H9 (cell line): Measurements from ENCODE around the gene ARVCF. TPM values are rescaled to one million over a fixed set of nuclear protein-coding genes. Genes with fewer than 3 reads are reported as not detected.

Source experiments
- DNase-seq: peaks from one replicate; pipeline ENCODE4 v3.0.0-alpha.2; 2017
- H2AFZ ChIP-seq: one replicate; pipeline ENCODE4 v1.6.1; 2013; ENCODE audit warnings: mild to moderate bottlenecking, low read length, control low read depth, moderate library complexity
- H2AK5ac ChIP-seq: 2 replicates; pipeline ENCODE4 v1.6.1; 2013; ENCODE audit warnings: low read length, control low read depth, mixed read lengths; ENCODE audit not compliant: insufficient read length
- H2BK120ac ChIP-seq: one replicate; pipeline ENCODE4 v1.6.1; 2013; ENCODE audit warnings: low read depth, mild to moderate bottlenecking, low read length, control low read depth, inconsistent platforms; ENCODE audit not compliant: poor library complexity, severe bottlenecking
- H2BK12ac ChIP-seq: 2 replicates; pipeline ENCODE4 v1.6.1; 2013; ENCODE audit warnings: low read length, control low read depth, mixed read lengths, low read depth; ENCODE audit not compliant: insufficient read length
- H2BK15ac ChIP-seq: 2 replicates; pipeline ENCODE4 v1.6.1; 2013; ENCODE audit warnings: low read depth, low read length, control low read depth
- H2BK20ac ChIP-seq: one replicate; pipeline ENCODE4 v1.6.1; 2013; ENCODE audit warnings: low read depth, mild to moderate bottlenecking, low read length, control low read depth, inconsistent platforms; ENCODE audit not compliant: poor library complexity, severe bottlenecking
- H2BK5ac ChIP-seq: 2 replicates; pipeline ENCODE4 v1.6.1; 2013; ENCODE audit warnings: low read length, control low read depth, mixed read lengths; ENCODE audit not compliant: insufficient read length
- H3K14ac ChIP-seq: 2 replicates; pipeline ENCODE4 v1.6.1; 2013; ENCODE audit warnings: low read length, control low read depth; ENCODE audit not compliant: insufficient read depth
- H3K18ac ChIP-seq: 2 replicates; pipeline ENCODE4 v1.6.1; 2013; ENCODE audit warnings: low read depth, mild to moderate bottlenecking, mixed read lengths, low read length, control low read depth; ENCODE audit not compliant: insufficient read length
- H3K23ac ChIP-seq: 2 replicates; pipeline ENCODE4 v1.6.1; 2013; ENCODE audit warnings: low read length, control low read depth, mixed read lengths, low read depth; ENCODE audit not compliant: insufficient read length
- H3K23me2 ChIP-seq: 2 replicates; pipeline ENCODE4 v1.6.1; 2013; ENCODE audit warnings: low read depth, mild to moderate bottlenecking, mixed read lengths, low read length, control low read depth; ENCODE audit not compliant: insufficient read length, poor library complexity, severe bottlenecking
- H3K27ac ChIP-seq: 2 replicates; pipeline ENCODE4 v1.5.1; 2013; ENCODE audit warnings: low read length, control low read depth, mixed read lengths, low read depth; ENCODE audit not compliant: insufficient read length
- H3K27me3 ChIP-seq: 2 replicates; pipeline ENCODE4 v1.6.1; 2013; ENCODE audit warnings: low read length, control low read depth, inconsistent platforms; ENCODE audit not compliant: insufficient read depth
- H3K4ac ChIP-seq: 2 replicates; pipeline ENCODE4 v1.6.1; 2013; ENCODE audit warnings: low read depth, mild to moderate bottlenecking, control low read depth, inconsistent platforms, low read length, moderate library complexity
- H3K4me1 ChIP-seq: 2 replicates; pipeline ENCODE4 v1.6.1; 2013; ENCODE audit warnings: low read length, control low read depth, inconsistent platforms; ENCODE audit not compliant: insufficient read depth
- H3K4me2 ChIP-seq: 2 replicates; pipeline ENCODE4 v1.6.1; 2013; ENCODE audit warnings: low read length, control low read depth, mixed read lengths; ENCODE audit not compliant: insufficient read length, insufficient read depth
- H3K56ac ChIP-seq: 2 replicates; pipeline ENCODE4 v1.6.1; 2013; ENCODE audit warnings: low read depth, mild to moderate bottlenecking, mixed read lengths, low read length, control low read depth; ENCODE audit not compliant: insufficient read length
- H3K79me1 ChIP-seq: 2 replicates; pipeline ENCODE4 v1.6.1; 2013; ENCODE audit warnings: low read depth, mild to moderate bottlenecking, moderate library complexity, low read length, control low read depth, inconsistent platforms; ENCODE audit not compliant: insufficient read depth, poor library complexity, severe bottlenecking
- H3K79me2 ChIP-seq: 2 replicates; pipeline ENCODE4 v1.6.1; 2013; ENCODE audit warnings: low read length, control low read depth, inconsistent platforms; ENCODE audit not compliant: insufficient read depth
- H3K9ac ChIP-seq: 2 replicates; pipeline ENCODE4 v1.6.1; 2013; ENCODE audit warnings: low read length, control low read depth, mixed read lengths; ENCODE audit not compliant: insufficient read length; ENCODE audit errors: extremely low read depth
- H3K9me3 ChIP-seq: one replicate; pipeline ENCODE4 v1.6.1; 2013; ENCODE audit warnings: low read depth, low read length, inconsistent platforms; ENCODE audit not compliant: control insufficient read depth
- H3T11ph ChIP-seq: one replicate; pipeline ENCODE4 v1.6.1; 2013; ENCODE audit warnings: mild to moderate bottlenecking, low read length, control low read depth, inconsistent platforms
- H4K20me1 ChIP-seq: one replicate; pipeline ENCODE4 v1.6.1; 2013; ENCODE audit not compliant: control insufficient read depth, insufficient read length, insufficient read depth
- H4K5ac ChIP-seq: 2 replicates; pipeline ENCODE4 v1.6.1; 2013; ENCODE audit warnings: low read depth, mild to moderate bottlenecking, mixed read lengths, low read length, control low read depth; ENCODE audit not compliant: insufficient read length
- H4K8ac ChIP-seq: replicated peaks from 2 replicates; pipeline ENCODE4 v1.6.1; 2013; ENCODE audit warnings: low read length, control low read depth, mixed read lengths, low read depth; ENCODE audit not compliant: insufficient read length
- H4K91ac ChIP-seq: 2 replicates; pipeline ENCODE4 v1.6.1; 2013; ENCODE audit warnings: low read depth, mild to moderate bottlenecking, moderate library complexity, mixed read lengths, low read length, control low read depth; ENCODE audit not compliant: insufficient read length
- H3K27ac Mint-ChIP-seq, 3 experiments: 2 replicates in 2 of 3; 3 replicates in 1 of 3; pipeline ENCODE4 v1.8.0; 2020 to 2021; ENCODE audit warnings: mixed read lengths in 3 of 3, mild to moderate bottlenecking in 1 of 3, moderate library complexity in 1 of 3
- H3K27me3 Mint-ChIP-seq: 2 replicates; pipeline ENCODE4 v1.8.0; 2021; ENCODE audit warnings: low read depth, mild to moderate bottlenecking, moderate library complexity, mixed read lengths
- H3K36me3 Mint-ChIP-seq, 3 experiments: 2 replicates in 2 of 3; 3 replicates in 1 of 3; pipeline ENCODE4 v1.8.0; 2020 to 2021; ENCODE audit warnings: low read depth in 3 of 3, mixed read lengths in 3 of 3; ENCODE audit not compliant: insufficient read depth in 1 of 3
- H3K4me1 Mint-ChIP-seq, 2 experiments: 2 replicates each; pipeline ENCODE4 v1.8.0; 2020; ENCODE audit warnings: mixed read lengths in 2 of 2
- H3K4me3 Mint-ChIP-seq, 2 experiments: 2 replicates in 1 of 2; 3 replicates in 1 of 2; pipeline ENCODE4 v1.8.0; 2020 to 2021; ENCODE audit warnings: mild to moderate bottlenecking in 2 of 2, mixed read lengths in 2 of 2, moderate library complexity in 1 of 2
- H3K9me3 Mint-ChIP-seq, 2 experiments: 2 replicates in 1 of 2; 3 replicates in 1 of 2; pipeline ENCODE4 v1.8.0; 2020; ENCODE audit warnings: mild to moderate bottlenecking in 2 of 2, mixed read lengths in 2 of 2, moderate library complexity in 1 of 2
- WGBS: extraction: QIAGEN DNeasy Blood & Tissue Kit; methylation state at CpG from one replicate; pipeline ENCODE4 v1.1.7; 2013; ENCODE audit warnings: missing lambda C conversion rate, low lambda C conversion rate, mixed read lengths; ENCODE audit not compliant: insufficient read length; ENCODE audit errors: extremely low coverage; 5-methylcytosine and 5-hydroxymethylcytosine counted together
- total RNA-seq: library from RNA; stranded (reverse); gene quantifications from 2 replicates; pipeline ENCODE4 v1.2.1, GENCODE V29; 2021
- TF ChIP-seq, protein P1 (sequence below): fragments of 200-600 bp; sonication (generic); conservative IDR thresholded peaks from 3 replicates; pipeline ENCODE4 v1.8.0; 2021; ENCODE audit warnings: antibody characterized with exemption, mild to moderate bottlenecking

The ARVCF gene
- total RNA-seq, 1 experiment from 2014 or later = 40.7 TPM

DNA sequence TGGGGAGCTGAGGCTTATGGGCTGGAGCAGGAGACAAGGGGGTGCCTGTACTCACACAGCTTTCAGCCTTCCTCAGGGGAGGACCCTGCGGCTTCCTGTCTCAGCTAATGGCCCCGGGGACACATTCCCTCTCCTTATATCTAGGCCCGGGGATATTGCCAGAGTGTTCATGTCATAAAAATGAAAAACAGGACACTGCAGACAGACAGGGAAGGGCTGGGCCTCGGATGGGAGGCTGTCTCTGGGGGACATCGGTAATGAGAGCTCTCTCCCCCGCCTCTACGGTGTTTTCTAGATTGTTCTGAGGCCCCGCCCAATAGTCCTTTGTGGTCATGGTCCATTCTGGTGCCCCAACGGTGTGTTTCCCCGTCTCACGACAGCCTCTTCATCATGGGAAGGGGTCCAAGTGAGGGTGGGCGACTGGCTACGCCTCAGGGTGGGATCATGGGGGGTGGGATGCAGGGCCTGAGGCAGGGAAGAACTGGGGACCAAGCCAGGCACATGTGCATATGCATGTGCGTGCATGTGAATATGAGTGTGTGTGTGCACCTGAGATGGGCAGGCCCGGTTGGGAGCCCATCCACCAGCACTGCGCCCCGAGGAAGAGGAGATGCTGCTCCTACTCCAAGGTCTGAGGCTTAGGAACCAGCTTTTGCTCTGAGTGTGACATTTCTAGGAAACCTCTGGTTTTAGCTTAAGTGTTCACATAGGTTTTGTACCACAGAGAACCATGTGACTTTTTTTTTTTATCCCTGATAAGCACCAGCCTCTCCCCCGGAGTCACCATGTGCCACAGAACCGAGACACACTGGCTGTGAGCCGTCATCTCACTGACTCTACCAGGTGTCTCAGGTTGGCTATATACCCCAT, 5.3 kb downstream of the ARVCF start:
- no peaks in the 10 kb centered on the region for H4K20me1 ChIP-seq

More for the DNA sequence above, 5.3 kb downstream of the ARVCF start:
- Histone ChIP-seq H2BK5ac (no peak overlapping the region), H3K9ac (no peak overlapping the region), H3K14ac (no peak overlapping the region), H2BK15ac (no peak overlapping the region), H3K27me3 (peaks cover 4% of the 10 kb centered on the region; the same call in 1 of the 2 replicates), H2BK120ac (no peak overlapping the region), H3K27ac (no peak overlapping the region), H2BK12ac (no peak overlapping the region), H3K79me2 (no peaks in the 10 kb centered on the region), H4K91ac (no peak overlapping the region), H3K18ac (no peak overlapping the region), H3K79me1 (no peaks in the 10 kb centered on the region), H3K23ac (no peak overlapping the region), H3T11ph (no peak overlapping the region), H3K23me2 (no peaks in the 10 kb centered on the region), H3K4ac (no peak overlapping the region), H2BK20ac (no peak overlapping the region), H4K8ac (no peak overlapping the region), H4K5ac (no peak overlapping the region), H3K9me3 (no peaks in the 10 kb centered on the region), H2AFZ (no peak overlapping the region), H2AK5ac (no peak overlapping the region), H3K4me2 (no peak overlapping the region), H3K4me1 (no peaks in the 10 kb centered on the region), H3K56ac (no peak overlapping the region)
- Mint-ChIP-seq H3K9me3 (no peaks in the 10 kb centered on the region), H3K27me3 (peaks cover 14% of the 10 kb centered on the region), H3K4me1 (peaks cover 5 to 8% of the 10 kb centered on the region in 2 experiments), H3K27ac (no peak overlapping the region), H3K4me3 (no peak overlapping the region), H3K36me3 (peaks cover 0 to 2% (median 0%) of the 10 kb centered on the region in 3 experiments; a peak in 2 of 7 replicates)
- WGBS = no CpG with 5 or more reads among the region's 20 CpGs
- no peak for DNase-seq
- TF ChIP-seq, protein P1, sequence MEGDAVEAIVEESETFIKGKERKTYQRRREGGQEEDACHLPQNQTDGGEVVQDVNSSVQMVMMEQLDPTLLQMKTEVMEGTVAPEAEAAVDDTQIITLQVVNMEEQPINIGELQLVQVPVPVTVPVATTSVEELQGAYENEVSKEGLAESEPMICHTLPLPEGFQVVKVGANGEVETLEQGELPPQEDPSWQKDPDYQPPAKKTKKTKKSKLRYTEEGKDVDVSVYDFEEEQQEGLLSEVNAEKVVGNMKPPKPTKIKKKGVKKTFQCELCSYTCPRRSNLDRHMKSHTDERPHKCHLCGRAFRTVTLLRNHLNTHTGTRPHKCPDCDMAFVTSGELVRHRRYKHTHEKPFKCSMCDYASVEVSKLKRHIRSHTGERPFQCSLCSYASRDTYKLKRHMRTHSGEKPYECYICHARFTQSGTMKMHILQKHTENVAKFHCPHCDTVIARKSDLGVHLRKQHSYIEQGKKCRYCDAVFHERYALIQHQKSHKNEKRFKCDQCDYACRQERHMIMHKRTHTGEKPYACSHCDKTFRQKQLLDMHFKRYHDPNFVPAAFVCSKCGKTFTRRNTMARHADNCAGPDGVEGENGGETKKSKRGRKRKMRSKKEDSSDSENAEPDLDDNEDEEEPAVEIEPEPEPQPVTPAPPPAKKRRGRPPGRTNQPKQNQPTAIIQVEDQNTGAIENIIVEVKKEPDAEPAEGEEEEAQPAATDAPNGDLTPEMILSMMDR = no peak
